Measurements from ENCODE around the gene KCNK3. TPM values are rescaled to one million over a fixed set of nuclear protein-coding genes. Genes with fewer than 3 reads are reported as not detected.

The KCNK3 gene
- total and polyA plus RNA-seq, 2 donors (not counting 1 experiment from before 2014, with no cell fraction given) = not detected

GRCh38 chr2:26682155-26682554 is 10.4 kb upstream of the KCNK3 start:
- H3K9me3 Mint-ChIP-seq (ENCODE audit: insufficient read depth) = peaks cover 6% of the 10 kb centered on the region
- H3K27ac ChIP-seq (ENCODE audit: low read length in 2 of 2) = no peak overlapping the region

GRCh38 chr2:26683583-26683982 is 8.9 kb upstream of the KCNK3 start:
- no peak overlapping the region for H3K4me2 ChIP-seq (replicated peaks; ENCODE audit: low read depth, low read length, poor library complexity, severe bottlenecking)
- ATAC-seq (ENCODE audit: low read depth) (no peak), DNase-seq (no peak)
- no peak overlapping the region for H2AFZ ChIP-seq (ENCODE audit: insufficient read depth, low read depth, low read length, poor library complexity, severe bottlenecking)
- no peak overlapping the region for H3K4me3 Mint-ChIP-seq
- no peaks in the 10 kb centered on the region for H3K4me1 ChIP-seq (ENCODE audit: control insufficient read depth in 2 of 2, insufficient read depth in 2 of 2, low read length in 2 of 2)
- peaks cover 54% of the 10 kb centered on the region for H3K27me3 Mint-ChIP-seq
- ChIA-PET POLR2A (no interaction called here), CTCF (no interaction called here)
- H3K9ac ChIP-seq (ENCODE audit: low read length) = no peak overlapping the region
- no peaks in the 10 kb centered on the region for H3K79me2 ChIP-seq (ENCODE audit: control insufficient read depth, insufficient read depth, low read length)
- H3K27ac Mint-ChIP-seq = no peak overlapping the region
- intact Hi-C loops (cut with micrococcal nuclease) = no loop called here
- H3K9me3 Mint-ChIP-seq (ENCODE audit: insufficient read depth) = no peaks in the 10 kb centered on the region
- H3K4me3 ChIP-seq (ENCODE audit: control extremely low read depth in 1 of 5, extremely low read depth in 1 of 5, insufficient read depth in 1 of 5, low read depth in 2 of 5, low read length in 4 of 5) = no peak overlapping the region
- no peaks in the 10 kb centered on the region for H3K36me3 ChIP-seq (replicated peaks in 1 of 2; ENCODE audit: control extremely low read depth in 1 of 2, control insufficient read depth in 1 of 2, extremely low read depth in 1 of 2, insufficient read depth in 2 of 2, low read length in 1 of 2)
- H3K9me3 ChIP-seq (ENCODE audit: control extremely low read depth in 1 of 3, control insufficient read depth in 2 of 3, insufficient read depth in 1 of 3, low read length in 2 of 3) = no peaks in the 10 kb centered on the region
- no peak overlapping the region for H3K27ac ChIP-seq (ENCODE audit: low read length in 2 of 2)
- no peaks in the 10 kb centered on the region for H4K20me1 ChIP-seq (ENCODE audit: control insufficient read depth, insufficient read depth, low read length, poor library complexity, severe bottlenecking)
- TF ChIP-seq CTCF (IDR thresholded peaks at IDR 0.05) (no peak), EZH2 (IDR thresholded peaks at IDR 0.05; ENCODE audit: borderline replicate concordance, insufficient read depth, low read depth, low read length, poor library complexity, severe bottlenecking) (no peak)
- 91% methylated on average over 5 of the region's 6 CpGs for WGBS (ENCODE audit: insufficient coverage)
- H3K4me1 Mint-ChIP-seq = no peaks in the 10 kb centered on the region
- peaks cover 0 to 14% (median 0%) of the 10 kb centered on the region in 4 experiments for H3K27me3 ChIP-seq (replicated peaks in 1 of 4; ENCODE audit: control extremely low read depth in 1 of 4, control insufficient read depth in 3 of 4, insufficient read depth in 4 of 4, low read length in 3 of 4)

More at GRCh38 chr2:26682155-26682554, 10.4 kb upstream of the KCNK3 start:
- Mint-ChIP-seq H3K4me1 (no peaks in the 10 kb centered on the region), H3K27me3 (peaks cover 53% of the 10 kb centered on the region), H3K27ac (no peak overlapping the region), H3K4me3 (no peak overlapping the region)
- WGBS (ENCODE audit: insufficient coverage) = 94% methylated on average over 8 of the region's 8 CpGs
- no peak overlapping the region for H2AFZ ChIP-seq (ENCODE audit: insufficient read depth, low read depth, low read length, poor library complexity, severe bottlenecking)
- H4K20me1 ChIP-seq (ENCODE audit: control insufficient read depth, insufficient read depth, low read length, poor library complexity, severe bottlenecking) = no peaks in the 10 kb centered on the region
- ATAC-seq (ENCODE audit: low read depth) (no peak), DNase-seq (no peak)
- no peaks in the 10 kb centered on the region for H3K36me3 ChIP-seq (replicated peaks in 1 of 2; ENCODE audit: control extremely low read depth in 1 of 2, control insufficient read depth in 1 of 2, extremely low read depth in 1 of 2, insufficient read depth in 2 of 2, low read length in 1 of 2)
- no peak overlapping the region for H3K9ac ChIP-seq (ENCODE audit: low read length)
- no peak for TF ChIP-seq CTCF (IDR thresholded peaks at IDR 0.05)
- no peak for TF ChIP-seq EZH2 (IDR thresholded peaks at IDR 0.05; ENCODE audit: borderline replicate concordance, insufficient read depth, low read depth, low read length, poor library complexity, severe bottlenecking)
- no peak overlapping the region for H3K4me2 ChIP-seq (replicated peaks; ENCODE audit: low read depth, low read length, poor library complexity, severe bottlenecking)
- intact Hi-C loops (cut with micrococcal nuclease) = no loop called here
- ChIA-PET POLR2A (no interaction called here), CTCF (no interaction called here)
- peaks cover 0 to 11% (median 0%) of the 10 kb centered on the region in 4 experiments for H3K27me3 ChIP-seq (replicated peaks in 1 of 4; ENCODE audit: control extremely low read depth in 1 of 4, control insufficient read depth in 3 of 4, insufficient read depth in 4 of 4, low read length in 3 of 4)
- H3K4me3 ChIP-seq (ENCODE audit: control extremely low read depth in 1 of 5, extremely low read depth in 1 of 5, insufficient read depth in 1 of 5, low read depth in 2 of 5, low read length in 4 of 5) = no peak overlapping the region
- H3K79me2 ChIP-seq (ENCODE audit: control insufficient read depth, insufficient read depth, low read length) = no peaks in the 10 kb centered on the region
- H3K9me3 ChIP-seq (ENCODE audit: control extremely low read depth in 1 of 3, control insufficient read depth in 2 of 3, insufficient read depth in 1 of 3, low read length in 2 of 3) = peaks cover 0 to 5% (median 0%) of the 10 kb centered on the region in 3 donors
- no peaks in the 10 kb centered on the region for H3K4me1 ChIP-seq (ENCODE audit: control insufficient read depth in 2 of 2, insufficient read depth in 2 of 2, low read length in 2 of 2)

All from B cell (primary cell).